ENCODE results near the gene GATAD2A.

DNA sequence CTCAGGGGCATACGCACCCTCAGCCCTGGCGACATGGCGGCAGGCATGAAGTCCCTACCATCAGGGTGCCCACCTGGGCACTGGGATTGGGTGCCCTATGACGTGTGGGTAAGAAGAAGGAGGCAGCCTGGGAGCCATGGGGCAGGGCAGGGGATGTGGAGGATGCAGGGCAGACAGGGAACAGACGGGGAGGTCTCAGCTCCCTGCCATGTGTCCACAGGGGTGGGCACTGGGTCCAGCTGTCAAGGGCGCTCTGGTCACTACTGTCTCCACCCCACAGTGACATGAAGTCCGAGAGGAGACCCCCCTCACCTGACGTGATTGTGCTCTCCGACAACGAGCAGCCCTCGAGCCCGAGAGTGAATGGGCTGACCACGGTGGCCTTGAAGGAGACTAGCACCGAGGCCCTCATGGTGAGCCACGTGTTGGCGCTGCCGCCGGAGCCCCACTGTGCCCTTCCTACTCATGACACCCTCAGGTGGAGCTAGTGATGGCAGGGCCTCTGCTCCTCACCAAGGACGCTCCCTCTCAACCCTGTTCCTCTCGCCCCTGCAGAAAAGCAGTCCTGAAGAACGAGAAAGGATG, 86.6 kb downstream of the GATAD2A start:
- TF ChIP-seq, protein P1, sequence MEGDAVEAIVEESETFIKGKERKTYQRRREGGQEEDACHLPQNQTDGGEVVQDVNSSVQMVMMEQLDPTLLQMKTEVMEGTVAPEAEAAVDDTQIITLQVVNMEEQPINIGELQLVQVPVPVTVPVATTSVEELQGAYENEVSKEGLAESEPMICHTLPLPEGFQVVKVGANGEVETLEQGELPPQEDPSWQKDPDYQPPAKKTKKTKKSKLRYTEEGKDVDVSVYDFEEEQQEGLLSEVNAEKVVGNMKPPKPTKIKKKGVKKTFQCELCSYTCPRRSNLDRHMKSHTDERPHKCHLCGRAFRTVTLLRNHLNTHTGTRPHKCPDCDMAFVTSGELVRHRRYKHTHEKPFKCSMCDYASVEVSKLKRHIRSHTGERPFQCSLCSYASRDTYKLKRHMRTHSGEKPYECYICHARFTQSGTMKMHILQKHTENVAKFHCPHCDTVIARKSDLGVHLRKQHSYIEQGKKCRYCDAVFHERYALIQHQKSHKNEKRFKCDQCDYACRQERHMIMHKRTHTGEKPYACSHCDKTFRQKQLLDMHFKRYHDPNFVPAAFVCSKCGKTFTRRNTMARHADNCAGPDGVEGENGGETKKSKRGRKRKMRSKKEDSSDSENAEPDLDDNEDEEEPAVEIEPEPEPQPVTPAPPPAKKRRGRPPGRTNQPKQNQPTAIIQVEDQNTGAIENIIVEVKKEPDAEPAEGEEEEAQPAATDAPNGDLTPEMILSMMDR (IDR thresholded peaks at IDR 0.05): no peak
- TF ChIP-seq POLR2AphosphoS5 (IDR thresholded peaks at IDR 0.05): no peak
- TF ChIP-seq EP300 (IDR thresholded peaks at IDR 0.05): no peak
- TF ChIP-seq POLR2A (IDR thresholded peaks at IDR 0.05; ENCODE audit: low read depth): no peak

Measured in esophagus muscularis mucosa (tissue), 4 donors.